Erythroblast (primary cell): ENCODE measurements around the gene TSSK6.

Experiments
- DNase-seq, 2 experiments: peaks; one replicate each; lab custom pipeline; 2025; lab: John Stamatoyannopoulos, UW
- GATA1 ChIP-seq: IDR thresholded peaks from 2 replicates; pipeline ENCODE4 v1.6.1; 2011; ENCODE audit warnings: low read depth, mild to moderate bottlenecking, control low read depth, low read length, moderate library complexity
- POLR2A ChIP-seq: IDR thresholded peaks from 2 replicates; pipeline ENCODE4 v1.6.1; 2011; ENCODE audit warnings: mild to moderate bottlenecking, low read length

TSSK6 gene

DNA sequence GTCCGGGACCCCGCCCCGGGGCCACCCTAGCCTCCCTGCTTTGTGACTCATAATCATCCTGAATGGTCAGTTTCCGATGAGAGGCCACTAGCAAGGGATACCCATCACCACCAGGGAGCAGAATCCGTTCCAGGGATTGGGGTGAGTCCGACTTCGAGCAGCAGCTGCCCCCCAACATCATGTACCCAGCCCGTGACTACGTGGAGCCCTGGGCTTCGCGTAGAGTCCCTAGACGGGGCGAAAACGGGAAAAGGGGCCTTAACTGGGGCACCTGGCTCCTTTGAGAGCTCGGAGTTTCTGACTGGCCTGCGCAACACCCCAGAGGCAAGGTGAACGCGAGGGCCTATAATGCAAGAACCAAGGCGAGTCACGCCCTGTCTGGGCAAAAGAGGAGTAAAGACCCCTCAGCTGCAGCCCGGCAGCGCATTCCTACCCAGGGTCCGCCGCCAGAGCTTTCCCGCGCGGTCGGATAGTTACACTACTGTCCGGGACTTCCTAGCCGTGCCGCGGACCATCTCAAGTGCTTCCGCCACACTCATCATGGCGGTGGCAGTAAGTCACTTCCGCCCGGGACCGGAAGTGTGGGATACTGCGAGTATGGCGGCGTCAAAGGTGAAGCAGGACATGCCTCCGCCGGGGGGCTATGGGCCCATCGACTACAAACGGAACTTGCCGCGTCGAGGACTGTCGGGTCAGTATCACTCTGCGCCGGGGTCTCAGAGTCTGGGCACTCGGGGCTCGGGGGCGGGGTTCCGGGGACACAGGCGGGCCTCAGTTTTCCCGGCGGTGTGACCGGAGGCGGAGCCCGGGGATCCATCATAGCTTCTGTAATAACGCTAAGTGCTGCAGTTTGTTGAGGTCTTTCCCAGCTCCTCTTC lies 533 bp upstream of the TSSK6 start, which contains the start of gene NDUFA13:
NDUFA13 (plus strand) TSS at position 584 of the 878 bp plus-strand sequence; CDS start at position 598, 14 bp downstream.
- TF ChIP-seq GATA1: no peak
- peak; percentile 84 for TF ChIP-seq POLR2A
- DNase-seq: peak; percentile 94 to 96

DNA sequence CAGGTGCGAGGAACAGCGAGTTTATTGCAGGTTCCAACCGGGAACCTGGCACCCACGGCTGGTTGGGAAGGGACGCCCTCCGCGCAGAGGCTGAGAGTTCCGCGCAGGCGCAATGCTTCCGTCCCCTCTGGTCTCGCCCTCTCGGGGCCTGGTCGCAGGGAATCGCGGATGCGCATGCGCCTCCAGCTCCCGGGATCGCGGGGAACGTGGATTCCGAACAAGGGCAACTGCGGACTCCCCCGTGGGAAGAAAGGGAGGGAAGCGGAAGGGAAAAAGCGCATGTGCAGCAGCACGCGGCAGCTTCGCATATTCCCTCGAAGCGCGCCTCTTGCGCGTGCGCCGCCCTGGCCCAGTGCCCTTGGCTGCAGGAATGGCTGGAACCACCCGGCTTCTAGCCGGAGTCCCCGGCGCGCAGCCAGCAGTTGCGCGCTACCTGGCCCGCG lies 1.1 kb downstream of the TSSK6 start:
- TF ChIP-seq GATA1: no peak
- TF ChIP-seq POLR2A: no peak
- DNase-seq: peak in 1 of 2 experiments; percentile 36

DNA sequence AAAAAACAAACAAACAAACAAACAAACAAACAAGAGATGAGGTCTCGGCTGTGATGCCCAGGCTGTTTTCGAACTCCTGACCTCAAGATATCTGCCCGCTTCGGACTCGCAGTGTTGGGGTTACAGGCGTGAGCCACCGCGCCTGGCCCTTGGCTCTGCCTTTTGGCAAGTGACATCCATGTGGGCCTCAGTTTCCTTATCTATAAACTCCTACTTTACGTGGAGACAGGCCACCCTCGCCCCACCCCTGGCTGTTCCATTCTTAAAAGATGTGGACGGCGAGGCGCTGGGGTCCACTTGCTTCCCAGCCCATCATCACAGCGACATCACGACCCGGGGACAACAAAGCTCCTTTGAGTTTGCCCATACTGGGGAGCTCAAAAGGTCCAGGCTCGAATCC lies 1.7 kb downstream of the TSSK6 start:
- no peak for DNase-seq
- no peak for TF ChIP-seq GATA1
- TF ChIP-seq POLR2A: no peak

DNA sequence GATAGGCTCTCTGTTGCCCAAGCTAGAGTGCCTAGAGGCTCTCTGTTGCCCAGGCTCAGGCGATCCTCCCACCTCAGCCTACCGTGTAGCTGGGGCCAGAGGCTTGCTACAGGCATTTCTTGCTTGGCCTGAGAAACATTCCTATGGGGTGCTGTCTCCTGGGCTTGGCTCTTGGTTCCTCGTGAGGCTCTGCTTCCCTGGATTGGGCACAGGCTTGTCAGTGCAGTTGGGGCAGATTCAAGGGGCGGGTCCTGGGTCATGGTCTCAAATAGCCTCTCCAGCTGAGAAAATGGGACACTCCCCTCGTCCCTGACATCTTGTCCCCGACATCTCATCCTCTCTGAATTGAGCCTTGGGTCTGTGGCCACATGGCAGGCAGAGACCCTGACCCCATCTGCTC lies 4.9 kb downstream of the TSSK6 start:
- TF ChIP-seq GATA1 (no peak), POLR2A (no peak)
- no peak for DNase-seq

DNA sequence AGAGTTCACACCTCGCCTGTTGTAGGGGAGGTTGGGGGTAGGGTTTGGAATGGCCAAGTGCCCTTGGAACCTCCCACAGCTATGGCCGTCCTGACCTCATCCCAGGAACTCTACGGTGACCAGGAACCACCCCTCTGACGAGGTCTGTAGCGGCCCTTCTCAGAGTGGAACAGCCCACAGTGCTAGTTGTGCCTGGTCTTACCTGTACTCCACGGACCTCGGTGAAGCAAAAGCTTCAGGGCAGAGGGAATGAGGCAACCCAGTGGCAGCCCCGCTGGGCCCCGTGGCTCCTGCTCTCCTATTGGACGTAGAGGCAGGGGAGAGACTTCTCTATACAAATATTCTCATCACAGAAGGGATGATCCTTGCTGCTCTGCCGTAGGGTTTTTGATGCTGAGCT lies 7.1 kb downstream of the TSSK6 start:
- TF ChIP-seq POLR2A (no peak), GATA1 (no peak)
- DNase-seq: no peak

DNA sequence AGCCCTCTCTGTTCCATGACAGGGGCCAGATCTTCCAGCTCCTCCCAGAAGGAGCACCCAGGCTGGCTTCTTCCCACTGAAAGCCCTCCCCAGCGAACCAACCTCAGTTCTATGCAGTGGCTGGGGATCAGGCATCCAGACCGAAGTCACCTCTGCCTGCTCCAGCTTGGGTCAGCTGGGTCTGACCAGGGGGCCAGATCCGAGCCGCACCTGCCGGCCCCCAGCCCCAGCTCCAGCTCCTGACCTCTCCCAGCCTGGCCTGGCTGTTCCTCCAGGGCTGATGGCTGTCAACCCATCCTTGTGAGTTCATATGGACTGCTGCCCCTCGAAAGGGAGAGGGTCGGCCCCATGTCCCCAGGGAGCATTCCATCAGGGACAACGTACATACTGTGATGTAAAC lies 8.0 kb downstream of the TSSK6 start:
- no peak for TF ChIP-seq GATA1

DNA sequence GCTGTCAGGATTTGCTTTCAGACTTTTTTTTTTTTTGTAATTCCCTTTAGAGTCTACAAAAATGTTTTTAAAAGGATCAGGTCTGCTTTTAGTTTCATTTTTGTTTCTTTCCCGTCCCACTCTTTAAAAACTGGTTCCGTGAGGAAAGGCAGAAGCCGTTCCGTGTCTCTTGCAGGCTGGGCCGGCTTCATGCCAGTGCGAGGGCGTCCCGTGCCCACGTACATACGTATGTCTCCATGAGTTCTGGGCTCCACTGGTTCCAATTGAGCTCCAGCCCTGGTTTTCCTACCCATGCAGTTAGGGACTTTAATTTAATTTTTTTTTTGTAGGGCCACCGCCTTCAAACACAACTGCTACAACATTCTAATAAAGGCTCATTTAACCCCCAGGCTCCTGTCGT lies 8.8 kb downstream of the TSSK6 start:
- TF ChIP-seq POLR2A: no peak
- no peak for TF ChIP-seq GATA1
- no peak for DNase-seq

More for the DNA sequence above, 8.0 kb downstream of the TSSK6 start:
- no peak for DNase-seq

DNA sequence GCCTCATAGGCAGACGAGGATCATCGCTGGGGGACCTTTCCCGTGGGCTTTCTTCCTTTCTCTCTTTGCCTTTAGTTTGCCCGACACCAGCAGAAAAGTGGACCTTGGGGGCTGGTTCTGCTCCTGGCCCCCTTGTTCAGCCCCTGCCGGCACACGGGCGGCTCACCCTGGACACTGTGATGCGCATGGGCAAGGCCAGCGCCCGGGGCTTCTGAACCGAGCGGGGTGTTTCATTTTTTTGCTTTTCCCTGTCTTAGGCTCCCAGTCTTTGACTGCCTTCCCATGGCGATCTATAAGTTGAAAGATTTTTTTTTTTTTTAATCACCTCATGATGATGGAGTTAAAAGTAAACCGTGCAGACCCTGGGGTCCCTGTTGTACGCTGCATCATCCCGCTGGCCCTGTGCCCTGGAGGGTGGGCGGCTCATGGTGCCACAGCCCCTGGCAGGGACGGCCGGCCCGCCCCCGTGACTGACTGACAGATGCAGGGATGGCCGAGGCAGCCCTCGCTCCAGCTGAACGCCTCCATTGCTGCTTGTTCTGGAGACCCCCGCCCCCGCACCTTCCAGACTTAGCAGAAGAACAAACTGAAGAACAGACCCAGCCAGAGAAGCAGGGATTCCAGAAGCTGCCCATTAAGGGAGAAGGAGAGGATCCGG lies 9.6 kb downstream of the TSSK6 start:
- TF ChIP-seq POLR2A: no peak
- no peak for TF ChIP-seq GATA1
- no peak for DNase-seq

DNA sequence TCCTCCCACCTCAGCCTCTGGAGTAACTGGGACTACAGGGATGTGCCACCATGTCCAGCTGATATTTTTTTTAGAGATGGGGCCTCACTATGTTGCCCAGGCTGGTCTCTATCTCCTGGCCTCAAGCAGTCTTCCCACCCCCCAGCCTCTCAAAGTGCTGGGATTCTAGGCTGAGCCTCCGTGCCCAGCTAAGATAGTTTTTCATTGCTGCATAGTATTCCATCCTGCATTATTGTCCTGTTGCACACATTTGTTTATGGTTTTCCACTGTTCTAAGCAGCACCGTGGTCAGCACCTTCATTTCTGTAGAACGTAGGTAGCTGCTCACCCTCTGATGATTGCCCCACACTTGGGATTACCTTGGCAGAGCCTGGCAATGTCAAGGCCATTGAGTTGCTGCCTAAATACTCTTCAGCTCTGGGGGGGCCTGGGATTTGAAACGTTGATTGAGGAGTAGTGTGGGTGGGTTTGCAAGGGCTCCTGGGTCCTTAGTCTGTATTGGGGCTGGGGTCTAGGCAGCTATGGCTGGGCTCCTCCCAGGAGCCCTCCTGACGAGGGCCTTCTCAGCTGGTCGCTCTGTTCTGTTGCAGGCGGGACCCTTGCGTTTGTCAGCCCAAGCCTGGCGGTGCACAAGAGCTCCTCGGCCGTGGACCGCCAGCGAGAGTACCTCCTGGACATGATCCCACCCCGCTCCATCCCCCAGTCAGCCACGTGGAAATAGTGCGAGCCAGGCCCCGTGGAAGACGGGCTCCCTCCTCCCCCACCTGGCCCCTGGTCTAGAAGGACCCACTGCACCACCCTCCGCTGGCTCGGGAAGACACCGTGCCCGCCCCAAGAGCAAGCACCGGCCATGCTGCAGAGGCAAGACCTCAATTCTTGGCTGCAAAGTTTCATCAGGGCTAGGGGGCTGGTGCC lies 10.3 kb downstream of the TSSK6 start:
- TF ChIP-seq GATA1 (no peak), POLR2A (no peak)
- no peak for DNase-seq

DNA sequence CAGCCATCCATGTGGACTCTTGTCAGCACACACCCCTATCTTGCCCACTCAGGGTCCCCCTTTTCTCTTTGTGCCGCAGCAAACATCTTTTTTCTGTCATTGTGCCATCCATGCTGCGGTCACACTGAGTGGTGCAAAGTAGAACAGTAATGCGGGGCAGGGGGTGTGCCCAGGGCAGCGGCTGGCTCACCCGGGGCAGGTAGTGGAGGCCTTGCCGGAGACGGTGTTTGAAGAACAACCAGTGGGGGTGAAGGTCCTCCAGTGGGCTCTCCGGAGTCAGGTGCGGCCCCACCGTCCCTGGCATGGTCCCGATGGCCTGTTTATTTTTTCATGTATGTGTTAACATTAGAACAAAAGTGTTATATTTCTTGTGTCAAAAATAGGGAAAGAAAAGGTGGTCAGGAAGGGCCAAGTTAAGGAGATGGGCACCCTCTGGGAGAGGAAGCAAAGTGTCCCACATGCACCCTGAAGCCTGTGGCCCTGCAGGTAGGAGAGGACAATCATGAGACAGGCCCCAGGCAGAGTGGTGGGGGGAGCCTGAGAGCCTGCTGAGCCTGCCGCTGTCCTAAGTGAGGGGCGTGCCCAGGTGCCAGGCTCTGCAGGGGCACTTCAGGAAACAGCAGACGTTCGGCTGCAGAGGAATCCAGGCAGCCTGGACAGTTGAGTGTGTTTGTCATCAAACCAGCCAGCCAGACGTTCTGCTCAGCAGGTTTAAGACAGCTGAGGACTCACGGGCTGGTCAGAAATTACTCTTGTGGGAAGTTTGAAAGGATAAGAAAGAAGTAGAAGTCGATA lies 12.3 kb downstream of the TSSK6 start:
- no peak for TF ChIP-seq POLR2A
- TF ChIP-seq GATA1: no peak
- DNase-seq: no peak

DNA sequence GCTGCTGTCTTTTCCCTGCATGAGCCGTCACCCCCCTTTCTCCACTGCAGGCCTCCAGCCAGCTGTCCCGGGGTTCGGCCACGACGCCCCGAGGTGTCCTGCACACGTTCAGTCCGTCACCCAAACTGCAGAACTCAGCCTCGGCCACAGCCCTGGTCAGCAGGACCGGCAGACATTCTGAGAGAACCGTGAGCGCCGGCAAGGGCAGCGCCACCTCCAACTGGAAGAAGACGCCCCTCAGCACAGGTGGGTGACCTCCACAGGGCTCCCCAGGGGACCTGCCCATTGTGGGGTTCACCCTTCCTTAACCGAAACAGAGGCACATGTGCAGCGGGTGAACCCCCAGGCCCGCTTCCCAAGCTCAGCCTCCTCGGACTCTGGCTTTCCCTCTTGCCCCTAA lies 13.1 kb downstream of the TSSK6 start:
- no peak for DNase-seq
- TF ChIP-seq GATA1: no peak
- no peak for TF ChIP-seq POLR2A

DNA sequence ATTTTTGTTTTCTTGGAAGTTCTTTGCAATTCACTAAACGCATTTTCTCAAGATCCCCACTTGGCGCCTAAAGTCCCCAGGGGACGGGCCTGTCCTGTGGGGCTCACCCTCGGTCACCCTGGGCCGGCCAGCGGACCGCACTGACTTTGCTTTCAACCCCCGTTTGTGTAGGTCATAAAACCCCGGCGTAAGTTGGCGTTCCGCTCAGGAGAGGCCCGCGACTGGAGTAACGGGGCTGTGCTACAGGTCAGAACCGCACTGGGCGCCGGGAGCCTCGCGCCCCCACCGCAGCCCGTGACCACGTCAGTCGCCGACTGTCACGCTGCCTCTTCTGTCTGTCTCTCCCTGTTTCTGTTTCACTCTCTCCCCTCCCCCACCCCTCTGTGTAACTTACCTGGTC lies 13.6 kb downstream of the TSSK6 start:
- no peak for TF ChIP-seq GATA1
- DNase-seq: no peak

DNA sequence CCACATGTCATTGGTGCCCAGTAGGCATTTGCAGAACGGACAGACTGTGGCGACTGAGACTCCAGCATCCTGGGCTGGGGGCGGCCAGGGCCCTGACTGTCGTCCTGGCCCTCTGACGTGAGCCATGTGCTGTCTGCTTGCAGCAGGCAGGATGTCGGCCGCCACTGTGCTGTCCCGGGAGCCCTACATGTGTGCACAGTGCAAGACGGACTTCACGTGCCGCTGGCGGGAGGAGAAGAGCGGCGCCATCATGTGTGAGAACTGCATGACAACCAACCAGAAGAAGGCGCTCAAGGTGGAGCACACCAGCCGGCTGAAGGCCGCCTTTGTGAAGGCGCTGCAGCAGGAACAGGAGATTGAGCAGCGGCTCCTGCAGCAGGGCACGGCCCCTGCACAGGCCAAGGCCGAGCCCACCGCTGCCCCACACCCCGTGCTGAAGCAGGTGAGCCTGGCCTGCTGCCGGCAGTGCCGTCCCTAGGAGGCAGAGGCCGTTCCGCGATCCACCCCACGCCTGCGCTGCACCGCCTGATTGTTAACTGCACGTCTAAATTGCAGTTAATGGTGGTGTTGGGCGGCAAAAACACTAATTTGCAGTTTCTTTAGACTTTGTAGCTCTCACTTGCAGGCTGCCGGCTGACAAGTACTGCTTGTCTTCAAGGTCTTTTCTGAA lies 14.2 kb downstream of the TSSK6 start:
- no peak for DNase-seq
- TF ChIP-seq GATA1 (no peak), POLR2A (no peak)
